RWPE2 (cell line): ENCODE results near the gene GINS2.

ENCODE experiments used
- ATAC-seq: fragments of 200-7000 bp; cut with Tn5 transposase; 3 replicates; pipeline ENCODE4 v1.9.1; 2021; ENCODE audit warnings: low read depth
- DNase-seq: peaks from one replicate; pipeline ENCODE4 v3.0.0-alpha.2; 2020; ENCODE audit warnings: low spot score
- H3K27ac ChIP-seq: fragments of 450-650 bp; 2 replicates; pipeline ENCODE4 v1.5.1; 2017; ENCODE audit warnings: mild to moderate bottlenecking; ENCODE audit not compliant: poor library complexity, severe bottlenecking
- H3K27me3 ChIP-seq: fragments of 250-450 bp; sonication (Bioruptor Pico); 2 replicates; pipeline ENCODE4 v1.5.1; 2021; ENCODE audit warnings: mild to moderate bottlenecking, moderate library complexity; ENCODE audit not compliant: insufficient read depth, poor library complexity, severe bottlenecking
- H3K36me3 ChIP-seq: fragments of 250-450 bp; sonication (Bioruptor Pico); 2 replicates; pipeline ENCODE4 v1.5.1; 2020; ENCODE audit warnings: low read depth, mild to moderate bottlenecking, moderate library complexity
- H3K4me1 ChIP-seq: fragments of 250-450 bp; sonication (Bioruptor Pico); 2 replicates; pipeline ENCODE4 v1.5.1; 2021; ENCODE audit warnings: mild to moderate bottlenecking, moderate library complexity; ENCODE audit not compliant: insufficient read depth, poor library complexity, severe bottlenecking
- H3K4me3 ChIP-seq: fragments of 250-450 bp; sonication (Bioruptor Pico); 2 replicates; pipeline ENCODE4 v1.5.1; 2021; ENCODE audit warnings: mild to moderate bottlenecking, moderate library complexity; ENCODE audit not compliant: severe bottlenecking
- H3K9me3 ChIP-seq: fragments of 250-450 bp; sonication (Bioruptor Pico); 2 replicates; pipeline ENCODE4 v1.5.1; 2021; ENCODE audit warnings: mild to moderate bottlenecking, moderate library complexity; ENCODE audit not compliant: severe bottlenecking
- CTCF ChIP-seq: fragments of 450-650 bp; IDR thresholded peaks from one replicate; pipeline ENCODE4 v1.5.1; 2017; ENCODE audit warnings: mild to moderate bottlenecking, moderate library complexity; ENCODE audit not compliant: poor library complexity, severe bottlenecking

Gene GINS2

GRCh38 chr16:85628645-85629044 is 60.1 kb downstream of the GINS2 start:
- no peak overlapping the region for H3K27ac ChIP-seq
- H3K27me3 ChIP-seq, result no peaks in the 10 kb centered on the region
- no peaks in the 10 kb centered on the region for H3K4me1 ChIP-seq
- peaks cover 8% of the 10 kb centered on the region for H3K9me3 ChIP-seq
- peaks cover 7% of the 10 kb centered on the region; the same call in 1 of the 2 replicates for H3K36me3 ChIP-seq
- ATAC-seq (no peak), DNase-seq (no peak)
- no peak overlapping the region for H3K4me3 ChIP-seq
- TF ChIP-seq CTCF, result no peak

- Histone ChIP-seq H3K9me3 (peaks cover 8% of the 10 kb centered on the region), H3K4me1 (no peaks in the 10 kb centered on the region), H3K27me3 (no peaks in the 10 kb centered on the region), H3K27ac (no peak overlapping the region), H3K4me3 (no peak overlapping the region), H3K36me3 (peaks cover 7% of the 10 kb centered on the region; the same call in 1 of the 2 replicates)
- DNase-seq (no peak), ATAC-seq (no peak)
- no peak for TF ChIP-seq CTCF
Observed at GRCh38 chr16:85628265-85628556, 60.5 kb downstream of the GINS2 start.

- Histone ChIP-seq H3K4me1 (no peaks in the 10 kb centered on the region), H3K27ac (no peak overlapping the region), H3K9me3 (peaks cover 8% of the 10 kb centered on the region), H3K4me3 (no peak overlapping the region), H3K36me3 (peaks cover 7% of the 10 kb centered on the region; the same call in 1 of the 2 replicates), H3K27me3 (no peaks in the 10 kb centered on the region)
- no peak for ATAC-seq
- DNase-seq, result no peak
- TF ChIP-seq CTCF, result no peak
Observed at GRCh38 chr16:85627526-85628264, 61.1 kb downstream of the GINS2 start.

GRCh38 chr16:85627089-85627488 is 61.7 kb downstream of the GINS2 start:
- no peaks in the 10 kb centered on the region for H3K4me1 ChIP-seq
- no peak overlapping the region for H3K4me3 ChIP-seq
- peaks cover 8% of the 10 kb centered on the region for H3K9me3 ChIP-seq
- no peaks in the 10 kb centered on the region for H3K27me3 ChIP-seq
- no peak for DNase-seq
- TF ChIP-seq CTCF, result no peak
- H3K36me3 ChIP-seq, result peaks cover 7% of the 10 kb centered on the region; the same call in 1 of the 2 replicates
- no peak for ATAC-seq
- H3K27ac ChIP-seq, result no peak overlapping the region
